ENCODE results near the gene JAKMIP3. TPM values are rescaled to one million over a fixed set of nuclear protein-coding genes. Genes with fewer than 3 reads are reported as not detected.

JAKMIP3 gene
- total RNA-seq, 6 donors from 2014 or later: 0.13 to 3.1 (median 0.52) TPM; not detected in 2

- Histone ChIP-seq H3K4me1 (peaks cover 4 to 13% (median 8%) of the 10 kb centered on the region in 4 donors), H3K36me3 (no peaks in the 10 kb centered on the region), H3K27ac (no peak overlapping the region), H3K27me3 (no peaks in the 10 kb centered on the region), H3K4me3 (no peak overlapping the region), H3K9me3 (no peaks in the 10 kb centered on the region)
- DNase-seq: no peak
- TF ChIP-seq POLR2AphosphoS5 (IDR thresholded peaks at IDR 0.05) (no peak), EP300 (IDR thresholded peaks at IDR 0.05) (no peak), POLR2A (IDR thresholded peaks at IDR 0.05) (no peak), CTCF (IDR thresholded peaks at IDR 0.05) (no peak)
- ATAC-seq (ENCODE audit: low FRiP score in 2 of 2): no peak
- WGBS, 2 donors: 78 to 80% methylated on average over 11 of the region's 11 CpGs
Observed at GRCh38 chr10:132062116-132062515, 3.6 kb upstream of the JAKMIP3 start.

- no peaks in the 10 kb centered on the region for H3K27me3 ChIP-seq
- H3K9me3 ChIP-seq: no peaks in the 10 kb centered on the region
- no peak for ATAC-seq (ENCODE audit: low FRiP score in 2 of 2)
- no peak overlapping the region for H3K27ac ChIP-seq
- H3K4me1 ChIP-seq: peaks cover 4 to 13% (median 8%) of the 10 kb centered on the region in 4 donors
- WGBS, 2 donors: 64 to 69% methylated on average over 15 to 17 of the region's 17 CpGs
- DNase-seq: peak in 1 of 2 donors; percentile 16
- no peaks in the 10 kb centered on the region for H3K36me3 ChIP-seq
- TF ChIP-seq POLR2A (IDR thresholded peaks at IDR 0.05): no peak
- no peak for TF ChIP-seq EP300 (IDR thresholded peaks at IDR 0.05)
- no peak for TF ChIP-seq CTCF (IDR thresholded peaks at IDR 0.05)
- no peak overlapping the region for H3K4me3 ChIP-seq
Observed at GRCh38 chr10:132062641-132063390, 2.9 kb upstream of the JAKMIP3 start.

GRCh38 chr10:132063432-132063831 is 2.3 kb upstream of the JAKMIP3 start:
- Histone ChIP-seq H3K4me3 (no peak overlapping the region), H3K4me1 (peaks cover 4 to 13% (median 8%) of the 10 kb centered on the region in 4 donors), H3K27me3 (no peaks in the 10 kb centered on the region), H3K36me3 (no peaks in the 10 kb centered on the region), H3K9me3 (no peaks in the 10 kb centered on the region), H3K27ac (no peak overlapping the region)
- TF ChIP-seq POLR2AphosphoS5 (IDR thresholded peaks at IDR 0.05) (no peak), CTCF (IDR thresholded peaks at IDR 0.05) (no peak), POLR2A (IDR thresholded peaks at IDR 0.05) (no peak), EP300 (IDR thresholded peaks at IDR 0.05) (no peak)
- ATAC-seq (ENCODE audit: low FRiP score in 2 of 2) (no peak), DNase-seq (peak in 1 of 2 donors; percentile 9)
- 88 to 90% methylated on average over 10 of the region's 10 CpGs for WGBS, 2 donors

- no peak for ATAC-seq (ENCODE audit: low FRiP score in 2 of 2)
- no peaks in the 10 kb centered on the region for H3K36me3 ChIP-seq
- TF ChIP-seq POLR2AphosphoS5 (IDR thresholded peaks at IDR 0.05) (no peak), EP300 (IDR thresholded peaks at IDR 0.05) (no peak), CTCF (IDR thresholded peaks at IDR 0.05) (no peak), POLR2A (IDR thresholded peaks at IDR 0.05) (no peak)
- peaks cover 4 to 13% (median 8%) of the 10 kb centered on the region in 4 donors for H3K4me1 ChIP-seq
- H3K4me3 ChIP-seq: no peak overlapping the region
- H3K9me3 ChIP-seq: no peaks in the 10 kb centered on the region
- H3K27ac ChIP-seq: no peak overlapping the region
- 87 to 91% methylated on average over 24 to 30 of the region's 30 CpGs for WGBS, 2 donors
- H3K27me3 ChIP-seq: no peaks in the 10 kb centered on the region
- peak; percentile 18 to 71 for DNase-seq
Observed at GRCh38 chr10:132064082-132064755, 1.5 kb upstream of the JAKMIP3 start.
